ENCODE results near the gene MAGI3. TPM values are rescaled to one million over a fixed set of nuclear protein-coding genes. Genes with fewer than 3 reads are reported as not detected.

The MAGI3 gene
- total RNA-seq, 3 donors from 2014 or later (not counting 1 experiment from before 2014, with no cell fraction given) = 0.61 to 1.6 (median 0.66) TPM

GRCh38 chr1:113543110-113543509 lies 152.8 kb downstream of the MAGI3 start:
- intact Hi-C loops (cut with micrococcal nuclease) = no loop called here
- H3K36me3 ChIP-seq (ENCODE audit: control insufficient read depth, insufficient read depth, low read length) = no peaks in the 10 kb centered on the region
- no peak overlapping the region for H3K4me3 ChIP-seq (ENCODE audit: low read length)
- ATAC-seq = no peak
- TF ChIP-seq, protein P1, sequence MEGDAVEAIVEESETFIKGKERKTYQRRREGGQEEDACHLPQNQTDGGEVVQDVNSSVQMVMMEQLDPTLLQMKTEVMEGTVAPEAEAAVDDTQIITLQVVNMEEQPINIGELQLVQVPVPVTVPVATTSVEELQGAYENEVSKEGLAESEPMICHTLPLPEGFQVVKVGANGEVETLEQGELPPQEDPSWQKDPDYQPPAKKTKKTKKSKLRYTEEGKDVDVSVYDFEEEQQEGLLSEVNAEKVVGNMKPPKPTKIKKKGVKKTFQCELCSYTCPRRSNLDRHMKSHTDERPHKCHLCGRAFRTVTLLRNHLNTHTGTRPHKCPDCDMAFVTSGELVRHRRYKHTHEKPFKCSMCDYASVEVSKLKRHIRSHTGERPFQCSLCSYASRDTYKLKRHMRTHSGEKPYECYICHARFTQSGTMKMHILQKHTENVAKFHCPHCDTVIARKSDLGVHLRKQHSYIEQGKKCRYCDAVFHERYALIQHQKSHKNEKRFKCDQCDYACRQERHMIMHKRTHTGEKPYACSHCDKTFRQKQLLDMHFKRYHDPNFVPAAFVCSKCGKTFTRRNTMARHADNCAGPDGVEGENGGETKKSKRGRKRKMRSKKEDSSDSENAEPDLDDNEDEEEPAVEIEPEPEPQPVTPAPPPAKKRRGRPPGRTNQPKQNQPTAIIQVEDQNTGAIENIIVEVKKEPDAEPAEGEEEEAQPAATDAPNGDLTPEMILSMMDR (IDR thresholded peaks at IDR 0.05) = no peak
- WGBS (ENCODE audit: insufficient coverage) = no CpG with 5 or more reads among the region's 1 CpG
- no peaks in the 10 kb centered on the region for H3K27me3 ChIP-seq (ENCODE audit: control insufficient read depth, insufficient read depth, low read length)
- no peaks in the 10 kb centered on the region for H3K4me1 Mint-ChIP-seq
- no peak overlapping the region for H3K27ac ChIP-seq (ENCODE audit: low read length)
- H3K9me3 ChIP-seq (ENCODE audit: control insufficient read depth, insufficient read depth, low read length) = no peaks in the 10 kb centered on the region
- H3K9me3 Mint-ChIP-seq = no peaks in the 10 kb centered on the region
- H3K4me1 ChIP-seq (ENCODE audit: control insufficient read depth, insufficient read depth, low read length) = no peaks in the 10 kb centered on the region
- H3K36me3 Mint-ChIP-seq = no peaks in the 10 kb centered on the region
- H3K27ac Mint-ChIP-seq = no peak overlapping the region
- no peak overlapping the region for H3K4me3 Mint-ChIP-seq
- DNase-seq = no peak
- no peaks in the 10 kb centered on the region for H3K27me3 Mint-ChIP-seq (ENCODE audit: low read depth in 2 of 2)

DNA sequence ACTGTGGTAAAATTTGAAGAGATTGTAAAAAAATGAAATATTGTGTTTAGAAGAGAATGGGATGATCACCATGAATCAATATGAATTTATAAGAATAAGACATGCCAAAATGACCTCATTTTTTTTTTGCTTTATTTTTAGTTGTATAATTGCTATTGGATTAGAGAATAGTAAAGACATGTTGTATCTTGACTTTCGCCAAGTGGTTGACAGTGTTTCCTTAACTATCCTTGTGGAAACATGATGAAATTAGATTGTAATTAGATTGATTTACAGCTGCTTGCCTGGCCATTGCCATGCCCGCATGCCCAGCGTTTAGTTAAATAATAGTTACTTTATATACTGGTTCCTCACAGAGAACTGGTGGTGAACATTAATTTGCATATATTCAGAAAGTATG lies 154.9 kb downstream of the MAGI3 start:
- H3K27ac ChIP-seq (ENCODE audit: low read length) = no peak overlapping the region
- no peak overlapping the region for H3K4me3 Mint-ChIP-seq
- no peaks in the 10 kb centered on the region for H3K4me1 Mint-ChIP-seq
- no peak overlapping the region for H3K4me3 ChIP-seq (ENCODE audit: low read length)
- peaks cover 0 to 7% of the 10 kb centered on the region in 2 donors for H3K27me3 Mint-ChIP-seq (ENCODE audit: low read depth in 2 of 2)
- no peaks in the 10 kb centered on the region for H3K27me3 ChIP-seq (ENCODE audit: control insufficient read depth, insufficient read depth, low read length)
- H3K27ac Mint-ChIP-seq = no peak overlapping the region
- ATAC-seq = no peak
- H3K36me3 ChIP-seq (ENCODE audit: control insufficient read depth, insufficient read depth, low read length) = no peaks in the 10 kb centered on the region
- no peaks in the 10 kb centered on the region for H3K36me3 Mint-ChIP-seq
- DNase-seq = no peak
- WGBS (ENCODE audit: insufficient coverage) = 97% methylated on average over 3 of the region's 3 CpGs
- H3K9me3 Mint-ChIP-seq = no peaks in the 10 kb centered on the region
- intact Hi-C loops (cut with micrococcal nuclease) = no loop called here
- H3K4me1 ChIP-seq (ENCODE audit: control insufficient read depth, insufficient read depth, low read length) = no peaks in the 10 kb centered on the region
- TF ChIP-seq, protein P1 (IDR thresholded peaks at IDR 0.05) = no peak
- H3K9me3 ChIP-seq (ENCODE audit: control insufficient read depth, insufficient read depth, low read length) = no peaks in the 10 kb centered on the region

DNA sequence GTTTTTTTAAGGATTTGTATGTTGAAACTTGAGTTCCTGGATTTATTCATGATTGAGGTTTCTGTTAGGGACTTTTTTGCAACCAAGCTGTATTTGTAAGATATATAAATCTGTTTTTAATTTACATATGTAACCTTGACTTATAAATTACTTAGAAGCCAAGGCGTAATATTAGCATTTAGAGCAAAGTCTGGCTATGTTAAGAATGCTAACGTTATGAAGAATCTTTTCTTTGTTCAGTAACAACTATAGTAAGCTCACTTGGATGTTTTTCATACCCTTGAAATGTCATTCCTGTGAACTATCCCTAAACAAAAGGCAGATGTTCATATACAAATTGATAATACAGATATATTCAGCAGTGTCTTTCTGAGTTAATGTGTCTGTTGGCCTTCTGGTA lies 155.3 kb downstream of the MAGI3 start:
- Histone ChIP-seq H3K4me1 (ENCODE audit: control insufficient read depth, insufficient read depth, low read length) (no peaks in the 10 kb centered on the region), H3K4me3 (ENCODE audit: low read length) (no peak overlapping the region), H3K27me3 (ENCODE audit: control insufficient read depth, insufficient read depth, low read length) (no peaks in the 10 kb centered on the region), H3K9me3 (ENCODE audit: control insufficient read depth, insufficient read depth, low read length) (no peaks in the 10 kb centered on the region), H3K36me3 (ENCODE audit: control insufficient read depth, insufficient read depth, low read length) (no peaks in the 10 kb centered on the region), H3K27ac (ENCODE audit: low read length) (no peak overlapping the region)
- H3K36me3 Mint-ChIP-seq = no peaks in the 10 kb centered on the region
- ATAC-seq = no peak
- no peaks in the 10 kb centered on the region for H3K9me3 Mint-ChIP-seq
- H3K27ac Mint-ChIP-seq = no peak overlapping the region
- TF ChIP-seq, protein P1 (IDR thresholded peaks at IDR 0.05) = no peak
- no peak overlapping the region for H3K4me3 Mint-ChIP-seq
- intact Hi-C loops (cut with micrococcal nuclease) = no loop called here
- DNase-seq = no peak
- no peaks in the 10 kb centered on the region for H3K4me1 Mint-ChIP-seq
- H3K27me3 Mint-ChIP-seq (ENCODE audit: low read depth in 2 of 2) = peaks cover 0 to 7% of the 10 kb centered on the region in 2 donors
- WGBS (ENCODE audit: insufficient coverage) = no CpG with 5 or more reads among the region's 2 CpGs

- H3K9me3 ChIP-seq (ENCODE audit: control insufficient read depth, insufficient read depth, low read length) = no peaks in the 10 kb centered on the region
Measured at GRCh38 chr1:113551728-113552127, 161.4 kb downstream of the MAGI3 start.

More at GRCh38 chr1:113551728-113552127, 161.4 kb downstream of the MAGI3 start:
- H3K27me3 Mint-ChIP-seq (ENCODE audit: low read depth in 2 of 2) = peaks cover 16 to 26% of the 10 kb centered on the region in 2 donors
- no peak overlapping the region for H3K27ac ChIP-seq (ENCODE audit: low read length)
- no peak overlapping the region for H3K4me3 ChIP-seq (ENCODE audit: low read length)
- H3K27ac Mint-ChIP-seq = no peak overlapping the region
- peaks cover 2 to 4% of the 10 kb centered on the region in 2 donors for H3K9me3 Mint-ChIP-seq
- no peaks in the 10 kb centered on the region for H3K36me3 Mint-ChIP-seq
- 83% methylated on average over 1 of the region's 1 CpG for WGBS (ENCODE audit: insufficient coverage)
- no peaks in the 10 kb centered on the region for H3K4me1 Mint-ChIP-seq
- intact Hi-C loops (cut with micrococcal nuclease) = no loop called here
- DNase-seq (no peak), ATAC-seq (no peak)
- TF ChIP-seq, protein P1 (IDR thresholded peaks at IDR 0.05) = no peak
- no peaks in the 10 kb centered on the region for H3K27me3 ChIP-seq (ENCODE audit: control insufficient read depth, insufficient read depth, low read length)
- H3K4me1 ChIP-seq (ENCODE audit: control insufficient read depth, insufficient read depth, low read length) = no peaks in the 10 kb centered on the region
- H3K4me3 Mint-ChIP-seq = no peak overlapping the region
- H3K36me3 ChIP-seq (ENCODE audit: control insufficient read depth, insufficient read depth, low read length) = no peaks in the 10 kb centered on the region

Data from natural killer cell (primary cell).